HG03439 (cell line): ENCODE data around the gene RPP40.
"Not testable (repeated sequence)": the region's sequence is repeated elsewhere in the genome, so short reads cannot be mapped to it uniquely, and the experiment has no call there.

ENCODE experiments used
- ATAC-seq: cut with Tn5 transposase; IDR thresholded peaks from one replicate; pipeline ENCODE4 v1.9.1; 2021; ENCODE audit warnings: mild to moderate bottlenecking, moderate library complexity; ENCODE audit not compliant: unreplicated experiment

RPP40 gene

GRCh38 chr6:5003604-5004372 lies at the start of gene RPP40:
Gene RPP40, minus strand, starts transcription at chr6:5004037. Its CDS starts 35 bp downstream, at chr6:5004002.
- peak; percentile 98 for ATAC-seq

- ATAC-seq = no peak
These were observed 49.2 kb upstream of the RPP40 start for GRCh38 chr6:5053038-5053437.

GRCh38 chr6:5051394-5051793 lies 47.6 kb upstream of the RPP40 start:
- ATAC-seq = no peak

- no peak for ATAC-seq
These were observed 46.2 kb upstream of the RPP40 start for GRCh38 chr6:5050009-5050408.

- no peak for ATAC-seq
These were observed 42.6 kb upstream of the RPP40 start for GRCh38 chr6:5046430-5046829.

- no peak for ATAC-seq
These were observed 41.6 kb upstream of the RPP40 start for GRCh38 chr6:5045416-5045815.

GRCh38 chr6:5044866-5045265 lies 41.0 kb upstream of the RPP40 start:
- ATAC-seq = no peak

GRCh38 chr6:5042436-5042835 lies 38.6 kb upstream of the RPP40 start:
- no peak for ATAC-seq

GRCh38 chr6:5041955-5042354 lies 38.1 kb upstream of the RPP40 start:
- ATAC-seq = no peak

- no peak for ATAC-seq
These were observed 32.4 kb upstream of the RPP40 start for GRCh38 chr6:5036269-5036668.

GRCh38 chr6:5034736-5035135 lies 30.9 kb upstream of the RPP40 start:
- no peak for ATAC-seq

GRCh38 chr6:5034328-5034727 lies 30.5 kb upstream of the RPP40 start:
- no peak for ATAC-seq

- ATAC-seq = not testable (repeated sequence)
These were observed 29.5 kb upstream of the RPP40 start for GRCh38 chr6:5033214-5033904.

GRCh38 chr6:5032706-5033105 lies 28.9 kb upstream of the RPP40 start:
- not testable (repeated sequence) for ATAC-seq

GRCh38 chr6:5031150-5031549 lies 27.3 kb upstream of the RPP40 start:
- ATAC-seq = no peak

GRCh38 chr6:5030596-5031136 lies 26.8 kb upstream of the RPP40 start:
- ATAC-seq = peak; percentile 88

GRCh38 chr6:5029609-5030008 lies 25.8 kb upstream of the RPP40 start:
- no peak for ATAC-seq

- ATAC-seq = no peak
These were observed 25.1 kb upstream of the RPP40 start for GRCh38 chr6:5028921-5029320.

- ATAC-seq = no peak
These were observed 24.5 kb upstream of the RPP40 start for GRCh38 chr6:5028301-5028700.

- ATAC-seq = no peak
These were observed 22.3 kb upstream of the RPP40 start for GRCh38 chr6:5025911-5026819.

- ATAC-seq = no peak
These were observed 20.1 kb upstream of the RPP40 start for GRCh38 chr6:5023923-5024322.
